ENCODE data around the gene AGAP1.

Gene AGAP1

GRCh38 chr2:235839226-235839625, 345.4 kb downstream of the AGAP1 start:
- DNase-seq (ENCODE audit: insufficient read length, low spot score) = no peak
- no peak for FAIRE-seq
- no peak for TF ChIP-seq TAF1 (IDR thresholded peaks at IDR 0.05; ENCODE audit: low read depth, low read length)

- TF ChIP-seq SPI1 (IDR thresholded peaks at IDR 0.05; ENCODE audit: low read depth, low read length) (no peak), PAX5 (IDR thresholded peaks at IDR 0.05; ENCODE audit: insufficient read depth, low read length, severe bottlenecking) (no peak), POU2F2 (IDR thresholded peaks at IDR 0.05; ENCODE audit: low read depth, low read length) (no peak), POLR2A (IDR thresholded peaks at IDR 0.05; ENCODE audit: low read depth, low read length) (no peak), TAF1 (IDR thresholded peaks at IDR 0.05; ENCODE audit: low read depth, low read length) (no peak), POLR2AphosphoS5 (IDR thresholded peaks at IDR 0.05; ENCODE audit: low read depth, low read length) (no peak)
- no peak for FAIRE-seq
- DNase-seq (ENCODE audit: insufficient read length, low spot score) = no peak
These were observed 346.1 kb downstream of the AGAP1 start for GRCh38 chr2:235839974-235840373.

GRCh38 chr2:235841863-235842262, 348.0 kb downstream of the AGAP1 start:
- FAIRE-seq (no peak), DNase-seq (ENCODE audit: insufficient read length, low spot score) (no peak)
- TF ChIP-seq POLR2AphosphoS5 (IDR thresholded peaks at IDR 0.05; ENCODE audit: low read depth, low read length) (no peak), POU2F2 (IDR thresholded peaks at IDR 0.05; ENCODE audit: low read depth, low read length) (no peak), TAF1 (IDR thresholded peaks at IDR 0.05; ENCODE audit: low read depth, low read length) (no peak), SPI1 (IDR thresholded peaks at IDR 0.05; ENCODE audit: low read depth, low read length) (no peak), PAX5 (IDR thresholded peaks at IDR 0.05; ENCODE audit: insufficient read depth, low read length, severe bottlenecking) (no peak), POLR2A (IDR thresholded peaks at IDR 0.05; ENCODE audit: low read depth, low read length) (no peak)

- no peak for FAIRE-seq
- DNase-seq (ENCODE audit: insufficient read length, low spot score) = no peak
- TF ChIP-seq POU2F2 (IDR thresholded peaks at IDR 0.05; ENCODE audit: low read depth, low read length) (no peak), POLR2A (IDR thresholded peaks at IDR 0.05; ENCODE audit: low read depth, low read length) (no peak), SPI1 (IDR thresholded peaks at IDR 0.05; ENCODE audit: low read depth, low read length) (no peak), POLR2AphosphoS5 (IDR thresholded peaks at IDR 0.05; ENCODE audit: low read depth, low read length) (no peak), PAX5 (IDR thresholded peaks at IDR 0.05; ENCODE audit: insufficient read depth, low read length, severe bottlenecking) (no peak), TAF1 (IDR thresholded peaks at IDR 0.05; ENCODE audit: low read depth, low read length) (no peak)
These were observed 349.1 kb downstream of the AGAP1 start for GRCh38 chr2:235842941-235843340.

- FAIRE-seq (no peak), DNase-seq (ENCODE audit: insufficient read length, low spot score) (no peak)
- TF ChIP-seq TAF1 (IDR thresholded peaks at IDR 0.05; ENCODE audit: low read depth, low read length) = no peak
- no peak for TF ChIP-seq POLR2AphosphoS5 (IDR thresholded peaks at IDR 0.05; ENCODE audit: low read depth, low read length)
- no peak for TF ChIP-seq SPI1 (IDR thresholded peaks at IDR 0.05; ENCODE audit: low read depth, low read length)
These were observed 349.9 kb downstream of the AGAP1 start for GRCh38 chr2:235843591-235844395.

GRCh38 chr2:235844561-235844960, 350.7 kb downstream of the AGAP1 start:
- TF ChIP-seq SPI1 (IDR thresholded peaks at IDR 0.05; ENCODE audit: low read depth, low read length) (no peak), POLR2A (IDR thresholded peaks at IDR 0.05; ENCODE audit: low read depth, low read length) (no peak), POLR2AphosphoS5 (IDR thresholded peaks at IDR 0.05; ENCODE audit: low read depth, low read length) (no peak)
- DNase-seq (ENCODE audit: insufficient read length, low spot score) = no peak
- FAIRE-seq = no peak

- no peak for TF ChIP-seq SPI1 (IDR thresholded peaks at IDR 0.05; ENCODE audit: low read depth, low read length)
- TF ChIP-seq PAX5 (IDR thresholded peaks at IDR 0.05; ENCODE audit: insufficient read depth, low read length, severe bottlenecking) = no peak
- no peak for TF ChIP-seq POLR2A (IDR thresholded peaks at IDR 0.05; ENCODE audit: low read depth, low read length)
- no peak for TF ChIP-seq POU2F2 (IDR thresholded peaks at IDR 0.05; ENCODE audit: low read depth, low read length)
- TF ChIP-seq POLR2AphosphoS5 (IDR thresholded peaks at IDR 0.05; ENCODE audit: low read depth, low read length) = no peak
- no peak for TF ChIP-seq TAF1 (IDR thresholded peaks at IDR 0.05; ENCODE audit: low read depth, low read length)
- DNase-seq (ENCODE audit: insufficient read length, low spot score) (no peak), FAIRE-seq (no peak)
These were observed 351.4 kb downstream of the AGAP1 start for GRCh38 chr2:235845245-235845644.

- TF ChIP-seq POU2F2 (IDR thresholded peaks at IDR 0.05; ENCODE audit: low read depth, low read length) = no peak
- TF ChIP-seq SPI1 (IDR thresholded peaks at IDR 0.05; ENCODE audit: low read depth, low read length) = no peak
- no peak for TF ChIP-seq TAF1 (IDR thresholded peaks at IDR 0.05; ENCODE audit: low read depth, low read length)
- no peak for TF ChIP-seq PAX5 (IDR thresholded peaks at IDR 0.05; ENCODE audit: insufficient read depth, low read length, severe bottlenecking)
- TF ChIP-seq POLR2AphosphoS5 (IDR thresholded peaks at IDR 0.05; ENCODE audit: low read depth, low read length) = no peak
- no peak for TF ChIP-seq POLR2A (IDR thresholded peaks at IDR 0.05; ENCODE audit: low read depth, low read length)
- no peak for FAIRE-seq
These were observed 353.7 kb downstream of the AGAP1 start for GRCh38 chr2:235847576-235847975.

GRCh38 chr2:235848055-235848454, 354.2 kb downstream of the AGAP1 start:
- no peak for TF ChIP-seq PAX5 (IDR thresholded peaks at IDR 0.05; ENCODE audit: insufficient read depth, low read length, severe bottlenecking)
- FAIRE-seq (no peak), DNase-seq (ENCODE audit: insufficient read length, low spot score) (no peak)

More at GRCh38 chr2:235847576-235847975, 353.7 kb downstream of the AGAP1 start:
- no peak for DNase-seq (ENCODE audit: insufficient read length, low spot score)

- no peak for DNase-seq (ENCODE audit: insufficient read length, low spot score)
- FAIRE-seq = no peak
- no peak for TF ChIP-seq POU2F2 (IDR thresholded peaks at IDR 0.05; ENCODE audit: low read depth, low read length)
These were observed 355.1 kb downstream of the AGAP1 start for GRCh38 chr2:235848946-235849345.

- no peak for DNase-seq (ENCODE audit: insufficient read length, low spot score)
- TF ChIP-seq POU2F2 (IDR thresholded peaks at IDR 0.05; ENCODE audit: low read depth, low read length) (no peak), POLR2AphosphoS5 (IDR thresholded peaks at IDR 0.05; ENCODE audit: low read depth, low read length) (no peak), SPI1 (IDR thresholded peaks at IDR 0.05; ENCODE audit: low read depth, low read length) (no peak), TAF1 (IDR thresholded peaks at IDR 0.05; ENCODE audit: low read depth, low read length) (no peak), POLR2A (IDR thresholded peaks at IDR 0.05; ENCODE audit: low read depth, low read length) (no peak), PAX5 (IDR thresholded peaks at IDR 0.05; ENCODE audit: insufficient read depth, low read length, severe bottlenecking) (no peak)
- FAIRE-seq = no peak
These were observed 355.6 kb downstream of the AGAP1 start for GRCh38 chr2:235849489-235849888.
